GM19467 (cell line): Measurements from ENCODE around the gene IQSEC1.

Experiments used
- ATAC-seq: cut with Tn5 transposase; IDR thresholded peaks from one replicate; pipeline ENCODE4 v1.9.1; 2021; ENCODE audit warnings: mild to moderate bottlenecking, moderate library complexity; ENCODE audit not compliant: unreplicated experiment

Gene IQSEC1

GRCh38 chr3:13087320-13087990 is 14.2 kb upstream of the IQSEC1 start:
- no peak for ATAC-seq

- ATAC-seq: no peak
Observed at GRCh38 chr3:13086531-13086981, 13.3 kb upstream of the IQSEC1 start.

DNA sequence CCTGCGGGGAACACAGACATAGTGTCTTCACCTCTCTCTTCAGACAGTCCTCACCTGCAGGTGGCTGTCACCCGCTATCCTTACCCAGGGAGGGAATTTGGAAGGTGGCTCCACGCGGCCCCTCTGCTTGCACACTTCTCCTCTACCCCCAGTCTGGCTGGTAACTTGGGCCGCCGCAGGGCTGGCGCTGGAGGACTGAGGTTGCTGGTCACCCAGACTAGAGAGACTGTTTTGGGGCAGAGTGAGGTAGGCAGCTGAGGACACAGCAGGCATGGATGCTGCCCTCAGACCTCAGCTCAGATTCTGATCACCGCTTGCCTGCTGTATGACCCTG is 12.6 kb upstream of the IQSEC1 start:
- ATAC-seq: no peak

- ATAC-seq: no peak
Observed at GRCh38 chr3:13085081-13085845, 12.0 kb upstream of the IQSEC1 start.

GRCh38 chr3:13083898-13084297 is 10.7 kb upstream of the IQSEC1 start:
- ATAC-seq: no peak

GRCh38 chr3:13083254-13083653 is 10.0 kb upstream of the IQSEC1 start:
- ATAC-seq: no peak

GRCh38 chr3:13082677-13083076 is 9.4 kb upstream of the IQSEC1 start:
- no peak for ATAC-seq

GRCh38 chr3:13081603-13082360 is 8.6 kb upstream of the IQSEC1 start:
- no peak for ATAC-seq

DNA sequence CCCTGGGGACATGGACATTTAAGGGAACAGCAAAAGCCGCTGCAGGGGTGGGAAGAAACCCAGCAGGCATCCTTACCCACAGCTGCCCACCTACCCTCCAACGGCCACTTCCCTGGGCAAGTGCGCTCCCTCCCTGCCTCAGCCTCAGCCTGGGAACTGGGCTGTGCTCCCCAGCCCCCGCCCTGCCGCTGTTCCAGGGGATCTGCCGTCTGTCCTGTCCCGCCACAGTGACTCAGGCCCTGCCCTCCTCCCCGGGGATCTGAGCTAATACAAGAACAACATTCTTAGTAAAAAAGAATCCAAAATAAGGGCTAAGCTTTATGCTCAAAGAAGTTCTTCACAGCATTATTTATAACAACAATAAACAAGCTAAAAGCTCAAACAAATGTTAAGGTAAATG is 7.4 kb upstream of the IQSEC1 start:
- no peak for ATAC-seq

DNA sequence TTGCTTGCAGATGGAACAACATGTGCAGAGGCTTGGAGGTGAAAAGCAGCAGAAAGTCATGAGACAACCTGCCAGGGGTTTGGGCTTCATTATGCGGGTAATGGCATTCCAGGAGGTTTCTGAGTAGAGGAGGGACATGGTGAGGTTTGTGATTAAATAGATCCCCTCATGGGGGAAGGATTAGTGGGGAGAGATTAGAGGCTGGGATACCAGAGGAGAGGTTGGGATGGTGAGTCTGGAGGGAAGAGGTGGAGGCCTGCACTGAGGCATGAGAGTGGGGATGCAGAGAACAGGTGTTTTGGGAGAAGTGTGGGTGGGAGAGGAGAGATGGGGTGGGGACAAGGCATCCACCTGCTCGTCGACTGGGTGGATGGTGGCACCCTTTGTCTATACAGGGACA is 6.8 kb upstream of the IQSEC1 start:
- ATAC-seq: no peak

GRCh38 chr3:13079510-13079909 is 6.3 kb upstream of the IQSEC1 start:
- no peak for ATAC-seq

DNA sequence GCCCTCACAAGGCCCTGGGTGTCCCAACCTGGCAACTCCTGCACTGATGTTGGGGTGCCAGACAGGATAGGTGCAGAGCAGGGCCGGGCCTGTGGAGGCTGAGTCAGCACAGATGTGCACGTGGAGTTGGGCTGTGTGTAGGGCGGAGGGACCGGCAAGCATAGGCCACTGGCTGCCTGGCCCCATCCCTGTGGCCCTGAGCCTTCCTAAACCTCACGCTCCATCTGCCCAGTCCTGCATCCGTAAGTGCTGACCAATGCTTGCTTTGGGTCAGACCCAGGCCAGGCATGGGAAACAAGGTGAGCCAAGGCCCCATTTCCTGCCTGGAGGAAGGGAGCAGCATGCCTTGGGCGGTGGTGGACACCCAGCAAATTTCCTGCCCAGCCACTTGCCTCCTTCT is 5.8 kb upstream of the IQSEC1 start:
- no peak for ATAC-seq

- ATAC-seq: no peak
Observed at GRCh38 chr3:13078163-13078905, 5.1 kb upstream of the IQSEC1 start.

DNA sequence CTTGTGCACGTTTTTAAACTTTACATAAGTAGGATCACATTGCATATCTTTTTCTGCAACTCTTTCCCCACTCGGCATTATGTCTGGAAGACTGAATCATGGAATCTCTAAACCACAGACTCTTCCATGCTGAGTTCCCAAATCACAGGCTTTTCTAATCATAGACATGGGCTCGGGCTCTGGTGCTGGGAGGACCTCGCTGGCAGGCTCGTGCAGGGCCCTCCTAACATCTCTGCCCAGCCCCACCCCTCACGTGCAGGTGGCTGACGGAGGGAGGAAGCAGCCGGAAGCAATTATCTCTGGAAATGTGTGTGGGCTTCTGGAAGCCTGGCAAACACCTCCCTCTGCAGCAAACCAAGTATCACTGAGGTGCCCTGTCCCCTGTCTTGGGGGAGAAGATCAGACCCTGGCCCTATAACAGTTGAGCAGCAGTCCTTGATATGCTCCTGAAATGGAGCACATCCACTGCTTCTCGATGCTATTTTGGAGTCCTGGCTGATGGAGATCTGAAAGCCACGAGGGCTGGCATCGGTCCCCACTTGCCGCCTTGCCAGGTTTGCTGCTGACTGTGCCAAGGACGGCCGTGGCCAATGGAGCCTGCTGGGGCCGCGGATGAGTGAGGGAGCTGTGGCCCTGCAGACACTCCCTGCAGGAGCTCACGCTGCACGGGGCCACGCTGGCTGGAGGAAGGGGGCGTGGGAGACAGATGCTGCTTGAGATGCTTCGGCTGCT is 4.4 kb upstream of the IQSEC1 start:
- no peak for ATAC-seq

DNA sequence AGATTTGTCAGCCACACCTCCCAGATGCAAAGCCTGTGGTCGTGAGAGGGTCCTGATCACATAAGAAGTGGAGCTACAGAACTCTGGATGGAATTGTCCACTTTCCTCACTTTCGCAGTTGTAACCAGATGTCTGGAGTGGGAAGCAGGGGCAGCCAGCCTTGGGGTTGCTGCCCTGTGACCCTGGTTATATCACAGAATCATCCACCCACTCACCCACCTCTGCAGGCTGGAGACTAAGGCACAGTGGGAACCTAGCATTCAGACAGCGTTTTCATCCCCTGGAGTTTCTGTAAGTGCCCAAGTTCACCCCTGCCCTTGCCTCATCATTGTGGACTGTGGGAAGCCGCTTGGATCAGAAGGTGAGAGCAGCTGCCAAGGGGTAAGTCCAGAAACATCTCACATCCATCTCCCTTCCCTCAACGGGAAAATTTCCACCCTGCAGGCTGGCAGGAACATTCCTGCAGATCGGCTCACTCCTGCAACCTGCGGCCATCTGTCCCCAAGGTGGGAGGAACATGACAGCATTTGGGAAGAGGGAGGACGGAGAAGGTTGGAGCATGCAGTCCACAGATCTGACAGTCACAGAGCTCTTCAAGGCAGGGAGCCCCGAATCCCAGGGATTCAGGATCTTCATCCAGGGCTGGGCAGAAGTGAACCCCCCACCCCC is 2.9 kb upstream of the IQSEC1 start:
- ATAC-seq: no peak

DNA sequence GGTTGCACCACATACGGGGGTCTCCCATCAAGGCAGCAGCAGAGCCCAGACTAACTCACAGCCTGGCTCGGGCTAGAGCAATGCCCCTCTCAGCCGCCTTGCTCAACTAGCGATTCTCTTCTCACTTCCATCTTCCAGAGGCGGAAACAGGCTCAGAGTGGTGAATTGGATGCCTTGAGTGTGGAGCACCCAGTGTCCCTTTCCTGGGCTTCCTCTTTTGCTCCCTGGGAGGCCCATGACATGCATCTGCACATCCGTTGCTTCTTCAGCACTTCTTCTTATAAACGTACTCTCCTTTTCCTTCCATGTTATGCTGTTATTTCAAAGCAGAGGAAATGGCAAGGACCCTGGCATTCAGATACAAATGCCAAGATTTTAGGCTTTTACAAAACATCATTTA is 2.1 kb upstream of the IQSEC1 start:
- no peak for ATAC-seq

GRCh38 chr3:13074006-13074375 is 762 bp upstream of the IQSEC1 start:
- ATAC-seq: no peak

DNA sequence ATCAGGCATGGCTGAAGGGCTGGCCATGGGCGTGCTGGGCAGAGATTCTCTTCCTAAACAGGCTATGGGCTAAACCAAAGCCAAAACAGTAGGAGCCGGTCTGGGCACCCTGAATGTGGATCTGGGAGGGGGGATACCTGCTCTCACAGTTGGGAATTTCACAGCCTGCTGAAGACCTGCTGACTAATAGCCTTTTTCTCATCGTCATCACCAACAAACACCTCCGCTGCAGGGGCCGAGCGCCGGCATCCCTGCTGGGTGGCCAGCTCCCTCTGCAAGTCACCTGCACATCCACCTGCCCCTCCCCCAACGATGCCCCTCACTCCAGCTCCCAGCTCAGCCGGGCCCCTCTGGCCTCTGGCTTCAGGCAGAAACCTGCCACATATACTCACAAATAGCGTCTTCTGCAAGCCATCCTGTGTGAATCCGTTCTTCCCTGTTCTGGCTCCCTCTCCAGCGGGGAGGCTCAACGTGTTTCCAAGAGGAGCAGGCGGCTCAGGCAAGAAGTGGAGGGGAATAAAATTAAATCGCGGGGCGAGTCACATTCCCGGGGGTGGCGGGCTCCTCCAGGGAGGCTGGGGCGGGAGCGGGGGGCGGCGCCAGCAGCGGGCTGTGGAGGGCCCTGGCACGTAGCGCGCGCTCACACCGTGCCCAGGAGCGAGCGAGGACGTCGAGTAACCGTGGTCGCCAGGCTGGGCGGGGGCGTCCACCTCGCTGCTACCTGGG is 466 bp downstream of the IQSEC1 start:
- ATAC-seq: peak; percentile 13

DNA sequence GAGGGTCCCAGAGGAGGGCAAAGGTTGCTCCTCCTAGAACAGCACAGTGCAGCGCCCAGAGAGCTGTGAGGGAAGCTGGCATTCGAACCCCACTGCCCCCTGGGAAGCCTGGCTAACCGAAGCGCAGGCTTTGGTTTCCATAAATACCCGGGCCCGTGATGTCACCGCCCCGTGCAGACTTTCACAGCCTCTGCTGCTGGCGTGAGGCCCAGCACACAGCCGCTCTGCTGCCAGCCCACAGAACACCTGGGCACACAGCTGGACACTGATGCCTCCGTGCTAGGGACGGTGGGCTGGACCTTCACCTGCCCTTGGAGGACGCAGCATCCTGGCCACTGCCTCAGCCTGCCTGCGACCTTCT is 1.0 kb downstream of the IQSEC1 start:
- no peak for ATAC-seq

DNA sequence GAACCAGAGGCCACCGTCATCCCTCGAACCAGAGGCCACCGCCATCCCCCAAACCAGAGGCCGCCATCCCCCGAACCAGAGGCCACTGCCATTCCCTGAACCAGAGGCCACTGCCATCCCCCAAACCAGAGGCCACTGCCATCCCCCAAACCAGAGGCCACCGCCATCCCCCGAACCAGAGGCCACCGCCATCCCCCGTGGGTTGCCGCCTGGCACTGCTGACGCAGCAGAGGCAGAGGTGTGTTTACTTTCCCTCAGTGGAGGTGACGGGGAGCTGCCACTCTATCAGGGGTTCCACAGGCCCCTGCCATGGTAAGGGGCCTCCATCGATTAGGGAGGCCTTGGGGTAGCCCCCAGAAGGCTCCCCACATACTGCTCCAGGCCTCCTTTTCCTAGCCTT is 1.5 kb downstream of the IQSEC1 start:
- no peak for ATAC-seq
